GM12878 (cell line): ENCODE measurements around the gene GPN2. TPM values are rescaled to one million over a fixed set of nuclear protein-coding genes. Genes with fewer than 3 reads are reported as not detected.

Source experiments
- ASH2L ChIP-seq: fragments of 300-600, 200-600 bp; sonication (generic); IDR thresholded peaks from 2 replicates; pipeline ENCODE4 v1.6.1; 2017; ENCODE audit warnings: low read depth, mild to moderate bottlenecking, borderline replicate concordance
- BCL3 ChIP-seq: IDR thresholded peaks from 2 replicates; pipeline ENCODE4 v1.6.1; 2011; ENCODE audit warnings: borderline replicate concordance, low read depth, mild to moderate bottlenecking, moderate library complexity, low read length; ENCODE audit not compliant: insufficient read depth, poor library complexity, severe bottlenecking
- CEBPZ ChIP-seq: fragments of 150-350 bp; IDR thresholded peaks from 2 replicates; pipeline ENCODE4 v1.6.1; 2016; ENCODE audit warnings: low read depth, low read length
- GATAD2B ChIP-seq: fragments of 450-650 bp; conservative IDR thresholded peaks from 2 replicates; pipeline ENCODE4 v1.6.1; 2017; ENCODE audit warnings: low read depth, mild to moderate bottlenecking, moderate library complexity
- HDAC6 ChIP-seq: fragments of 200-600 bp; sonication (generic); IDR thresholded peaks from one replicate; pipeline ENCODE4 v1.8.0; 2017; ENCODE audit warnings: antibody characterized with exemption; ENCODE audit not compliant: unreplicated experiment
- IKZF1 ChIP-seq: fragments of 450-650 bp; conservative IDR thresholded peaks from 2 replicates; pipeline ENCODE4 v1.6.1; 2017; ENCODE audit warnings: antibody characterized with exemption, mild to moderate bottlenecking
- JUNB ChIP-seq: IDR thresholded peaks from 2 replicates; pipeline ENCODE4 v1.6.1; 2016; ENCODE audit warnings: antibody characterized with exemption, mild to moderate bottlenecking
- PML ChIP-seq: IDR thresholded peaks from 2 replicates; pipeline ENCODE4 v1.6.1; 2012; ENCODE audit warnings: low read length, inconsistent platforms
- POLR2A ChIP-seq: IDR thresholded peaks from 2 replicates; pipeline ENCODE4 v1.6.1; 2011; ENCODE audit warnings: low read depth, mild to moderate bottlenecking, low read length
- RELB ChIP-seq: fragments of 450-650 bp; IDR thresholded peaks from 2 replicates; pipeline ENCODE4 v1.6.1; 2017; ENCODE audit warnings: low read depth, mild to moderate bottlenecking, moderate library complexity
- TARDBP ChIP-seq: IDR thresholded peaks from 2 replicates; pipeline ENCODE4 v1.6.1; 2016; ENCODE audit warnings: borderline replicate concordance
- TBL1XR1 ChIP-seq: IDR thresholded peaks from 2 replicates; pipeline ENCODE4 v1.6.1; 2012; ENCODE audit warnings: low read depth, low read length, improper control_type of control experiment
- YY1 ChIP-seq: IDR thresholded peaks from 2 replicates; pipeline ENCODE4 v1.6.1; 2011; ENCODE audit warnings: low read depth, mild to moderate bottlenecking, low read length
- ZSCAN29 ChIP-seq: fragments of 450-650 bp; IDR thresholded peaks from 2 replicates; pipeline ENCODE4 v1.6.1; 2017; ENCODE audit warnings: mild to moderate bottlenecking, moderate library complexity
- polyA plus RNA-seq, 11 experiments: library from polyadenylated mRNA; depleted of rRNA in 4 of 11; unstranded in 6 of 11; stranded (reverse) in 5 of 11; fragments of >200 nt; fragmentation: Nextera tagmentation in 4 of 11; fragmentation: Illumina TruSeq in 1 of 11; extraction: Ambion mirVana in 4 of 11; extraction: Trizol in 1 of 11; gene quantifications; 1 replicate in 1 of 11; 2 replicates in 10 of 11; pipeline versions ENCODE4 v1.2.1 to v1.2.3, GENCODE V29; 2011 to 2016; ENCODE audit warnings: inconsistent platforms in 2 of 11, missing spikeins in 2 of 11, low read depth in 1 of 11
- total RNA-seq, 4 experiments: library from RNA; depleted of rRNA in 3 of 4; stranded (reverse); fragments of >200 nt in 3 of 4; fragmentation: Illumina TruSeq in 1 of 4; extraction: Trizol in 1 of 4; gene quantifications; 2 replicates each; pipeline versions ENCODE4 v1.2.1 to v1.2.3, GENCODE V29; 2013 to 2021
- TF ChIP-seq, protein P1 (sequence below): fragments of 150-350 bp; IDR thresholded peaks from 2 replicates; pipeline ENCODE4 v1.6.1; 2014; ENCODE audit warnings: mild to moderate bottlenecking, low read depth, low read length
- TF ChIP-seq, protein P2 (sequence below): fragments of 450-650 bp; IDR thresholded peaks from 2 replicates; pipeline ENCODE4 v1.6.1; 2018; ENCODE audit warnings: borderline replicate concordance, mild to moderate bottlenecking; ENCODE audit not compliant: partially characterized antibody

GPN2 gene
- total and polyA plus RNA-seq, 10 of the 15 experiments (the other 5 are each of a cell fraction or from before 2014, with no cell fraction given), result 8.3 to 61.4 (median 23.3) TPM

GRCh38 chr1:26921540-26922430, 31.7 kb upstream of the GPN2 start, which contains the start of gene NUDC (continued):
- TF ChIP-seq RELB, result 0 out of 2 replicates have a peak, but pooled peaks have one; percentile 65
- TF ChIP-seq TBL1XR1, result no peak
- TF ChIP-seq, protein P1, sequence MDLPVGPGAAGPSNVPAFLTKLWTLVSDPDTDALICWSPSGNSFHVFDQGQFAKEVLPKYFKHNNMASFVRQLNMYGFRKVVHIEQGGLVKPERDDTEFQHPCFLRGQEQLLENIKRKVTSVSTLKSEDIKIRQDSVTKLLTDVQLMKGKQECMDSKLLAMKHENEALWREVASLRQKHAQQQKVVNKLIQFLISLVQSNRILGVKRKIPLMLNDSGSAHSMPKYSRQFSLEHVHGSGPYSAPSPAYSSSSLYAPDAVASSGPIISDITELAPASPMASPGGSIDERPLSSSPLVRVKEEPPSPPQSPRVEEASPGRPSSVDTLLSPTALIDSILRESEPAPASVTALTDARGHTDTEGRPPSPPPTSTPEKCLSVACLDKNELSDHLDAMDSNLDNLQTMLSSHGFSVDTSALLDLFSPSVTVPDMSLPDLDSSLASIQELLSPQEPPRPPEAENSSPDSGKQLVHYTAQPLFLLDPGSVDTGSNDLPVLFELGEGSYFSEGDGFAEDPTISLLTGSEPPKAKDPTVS, result no peak
- no peak for TF ChIP-seq YY1
- TF ChIP-seq ZSCAN29, result no peak
- TF ChIP-seq JUNB, result no peak
- 0 out of 2 replicates have a peak, but pooled peaks have one; percentile 48 for TF ChIP-seq PML
- TF ChIP-seq, protein P2, sequence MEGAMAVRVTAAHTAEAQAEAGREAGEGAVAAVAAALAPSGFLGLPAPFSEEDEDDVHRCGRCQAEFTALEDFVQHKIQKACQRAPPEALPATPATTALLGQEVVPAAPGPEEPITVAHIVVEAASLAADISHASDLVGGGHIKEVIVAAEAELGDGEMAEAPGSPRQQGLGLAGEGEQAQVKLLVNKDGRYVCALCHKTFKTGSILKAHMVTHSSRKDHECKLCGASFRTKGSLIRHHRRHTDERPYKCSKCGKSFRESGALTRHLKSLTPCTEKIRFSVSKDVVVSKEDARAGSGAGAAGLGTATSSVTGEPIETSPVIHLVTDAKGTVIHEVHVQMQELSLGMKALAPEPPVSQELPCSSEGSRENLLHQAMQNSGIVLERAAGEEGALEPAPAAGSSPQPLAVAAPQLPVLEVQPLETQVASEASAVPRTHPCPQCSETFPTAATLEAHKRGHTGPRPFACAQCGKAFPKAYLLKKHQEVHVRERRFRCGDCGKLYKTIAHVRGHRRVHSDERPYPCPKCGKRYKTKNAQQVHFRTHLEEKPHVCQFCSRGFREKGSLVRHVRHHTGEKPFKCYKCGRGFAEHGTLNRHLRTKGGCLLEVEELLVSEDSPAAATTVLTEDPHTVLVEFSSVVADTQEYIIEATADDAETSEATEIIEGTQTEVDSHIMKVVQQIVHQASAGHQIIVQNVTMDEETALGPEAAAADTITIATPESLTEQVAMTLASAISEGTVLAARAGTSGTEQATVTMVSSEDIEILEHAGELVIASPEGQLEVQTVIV, result peak; percentile 58
- TF ChIP-seq CEBPZ, result peak; percentile 74
- peak; percentile 91 for TF ChIP-seq GATAD2B
- TF ChIP-seq POLR2A, result peak; percentile 98
- no peak for TF ChIP-seq TARDBP
- TF ChIP-seq BCL3, result no peak
- TF ChIP-seq ASH2L, result no peak
- TF ChIP-seq HDAC6, result no peak
- TF ChIP-seq IKZF1, result peak; percentile 71; the same call in 1 of the 2 replicates
